NCI-H2171 (cell line): ENCODE results near the gene NCKAP5.
"Not testable (repeated sequence)": the region's sequence is repeated elsewhere in the genome, so short reads cannot be mapped to it uniquely, and the experiment has no call there.

ENCODE experiments used
- DNase-seq: peaks from one replicate; lab custom pipeline; 2025; lab: John Stamatoyannopoulos, UW

The NCKAP5 gene

DNA sequence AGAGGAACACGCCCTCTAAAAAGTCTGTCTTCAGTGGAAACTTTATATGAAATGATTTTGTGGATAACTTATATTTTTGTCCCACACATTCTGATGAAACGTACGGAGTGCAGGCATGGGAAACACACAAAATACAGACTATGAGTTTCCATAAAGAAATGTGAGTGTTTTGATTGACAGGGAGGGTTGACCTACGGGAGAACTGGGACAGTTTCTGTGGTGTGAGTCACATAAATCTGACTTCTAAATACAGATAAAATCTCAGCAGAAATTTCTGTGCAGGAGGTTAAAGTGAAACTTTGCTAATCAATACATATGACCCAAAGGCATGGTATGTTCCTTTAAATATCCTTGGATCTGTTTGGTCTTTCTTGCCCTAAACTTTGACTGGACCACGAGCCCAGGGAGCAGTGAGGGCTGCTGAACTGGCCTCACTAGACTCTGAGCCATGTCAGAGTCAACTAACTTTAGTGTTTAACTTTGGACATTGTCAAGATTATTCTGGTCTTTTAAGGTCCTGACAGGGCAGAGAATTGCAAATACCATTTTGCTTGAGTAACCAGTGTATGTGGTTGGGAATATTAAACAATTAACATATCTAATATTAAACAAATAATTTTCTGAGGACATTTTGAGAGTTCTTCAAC is 691.4 kb downstream of the NCKAP5 start:
- DNase-seq: no peak

GRCh38 chr2:132875193-132875592 is 693.1 kb downstream of the NCKAP5 start:
- no peak for DNase-seq

GRCh38 chr2:132873738-132874137 is 694.5 kb downstream of the NCKAP5 start:
- no peak for DNase-seq

DNA sequence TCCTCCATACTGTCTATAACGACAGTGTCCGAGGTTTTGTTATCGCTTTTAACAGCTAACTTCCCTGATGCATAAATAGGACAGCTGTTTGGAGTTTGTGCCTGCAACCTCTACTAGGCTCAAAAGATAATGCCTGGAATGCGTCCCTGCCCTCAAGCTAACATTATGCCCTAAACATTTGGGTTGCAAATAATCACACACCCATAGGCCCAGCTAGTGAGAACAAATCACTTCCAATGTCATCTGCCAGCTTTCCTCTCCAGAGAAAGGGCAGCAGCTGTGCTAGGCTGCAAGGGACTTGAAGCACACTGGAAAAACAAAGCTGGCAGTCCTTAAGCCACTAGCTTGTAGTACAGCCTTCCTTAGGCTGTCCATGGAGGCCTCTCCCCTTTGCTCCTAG is 696.4 kb downstream of the NCKAP5 start:
- no peak for DNase-seq

GRCh38 chr2:132863961-132864360 is 704.3 kb downstream of the NCKAP5 start:
- no peak for DNase-seq

GRCh38 chr2:132860220-132860619 is 708.0 kb downstream of the NCKAP5 start:
- DNase-seq: no peak

DNA sequence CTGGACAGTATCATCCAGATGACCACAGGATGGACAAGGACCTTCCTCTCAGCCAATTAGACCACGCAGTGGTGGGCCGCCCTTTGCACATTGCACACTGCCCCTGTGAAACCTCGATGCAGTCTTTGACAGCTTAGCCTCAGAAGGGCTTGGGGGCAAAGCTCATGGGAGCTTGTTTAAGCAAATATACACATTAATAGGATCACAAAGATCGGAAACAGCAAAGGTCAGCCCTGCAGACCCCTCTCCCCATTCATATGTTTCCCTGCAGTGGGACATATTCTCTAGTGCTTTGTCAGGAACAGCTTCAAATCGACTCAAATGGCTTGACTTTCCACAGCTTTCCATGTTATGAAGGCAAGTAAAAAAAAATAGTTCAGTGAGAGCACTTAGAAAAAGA is 708.7 kb downstream of the NCKAP5 start:
- no peak for DNase-seq

- DNase-seq: no peak
These were observed 710.9 kb downstream of the NCKAP5 start for GRCh38 chr2:132857319-132857718.

- no peak for DNase-seq
These were observed 717.6 kb downstream of the NCKAP5 start for GRCh38 chr2:132850688-132851087.

GRCh38 chr2:132849118-132849517 is 719.1 kb downstream of the NCKAP5 start:
- DNase-seq: no peak

DNA sequence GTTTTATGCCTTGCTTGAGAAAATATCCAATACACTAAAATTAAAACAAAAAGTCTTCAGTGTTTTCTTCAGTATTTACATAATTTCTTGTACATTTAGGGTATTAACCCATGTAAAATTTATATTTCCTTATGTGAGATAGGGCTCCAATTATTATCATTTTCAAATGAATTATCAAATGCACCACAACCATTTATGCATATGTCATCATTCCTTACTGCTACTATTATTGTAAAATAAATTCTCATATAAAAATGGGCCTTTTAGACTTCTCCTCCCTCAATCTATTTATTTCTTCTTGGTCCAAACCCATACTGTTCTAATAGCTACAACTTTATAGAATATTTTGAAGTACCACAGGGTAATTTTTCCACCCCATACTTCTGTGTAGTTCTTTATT is 722.9 kb downstream of the NCKAP5 start:
- no peak for DNase-seq

DNA sequence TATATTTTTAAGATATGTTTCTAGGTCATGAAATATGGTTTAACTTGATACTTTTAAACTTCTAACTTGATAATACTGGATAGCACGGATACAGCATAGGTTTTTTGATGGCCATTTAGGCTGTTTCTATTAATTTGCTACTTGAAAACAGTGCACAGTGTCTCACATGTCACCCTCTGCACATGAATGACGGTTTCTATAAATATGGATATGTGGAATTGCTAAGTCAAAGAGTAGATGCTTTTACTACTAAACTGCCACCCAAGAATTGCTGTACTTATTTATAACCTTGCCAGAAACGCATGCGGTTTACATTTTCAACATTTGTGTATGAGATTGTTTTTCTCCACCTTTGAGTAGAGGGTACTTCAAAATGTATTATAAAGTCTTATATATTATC is 723.7 kb downstream of the NCKAP5 start:
- DNase-seq: no peak

- no peak for DNase-seq
These were observed 730.5 kb downstream of the NCKAP5 start for GRCh38 chr2:132837769-132838168.

DNA sequence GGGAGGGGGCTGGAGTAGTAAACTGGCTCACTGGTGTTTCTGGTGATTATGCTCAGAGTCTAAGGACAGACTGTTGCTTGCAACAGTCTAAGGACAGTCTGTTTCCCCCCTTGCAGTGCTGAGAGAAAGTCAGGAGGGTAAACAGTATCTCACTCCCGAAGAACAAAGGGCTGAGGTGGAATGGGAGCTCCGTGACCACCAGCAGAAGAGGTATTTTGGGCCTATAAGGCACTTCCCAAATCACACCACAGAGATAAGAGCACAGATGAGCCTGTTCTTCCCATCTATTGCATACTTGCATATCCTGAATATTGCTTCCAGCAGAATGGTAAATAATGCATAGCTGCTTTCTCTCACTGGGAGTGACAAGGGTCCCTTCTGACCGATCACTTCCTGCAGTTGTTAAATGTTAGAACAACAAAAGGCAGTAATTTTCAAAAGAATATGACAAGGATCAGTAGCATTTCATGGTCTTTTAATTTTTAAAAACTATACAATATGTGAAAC is 737.9 kb downstream of the NCKAP5 start:
- DNase-seq: no peak

DNA sequence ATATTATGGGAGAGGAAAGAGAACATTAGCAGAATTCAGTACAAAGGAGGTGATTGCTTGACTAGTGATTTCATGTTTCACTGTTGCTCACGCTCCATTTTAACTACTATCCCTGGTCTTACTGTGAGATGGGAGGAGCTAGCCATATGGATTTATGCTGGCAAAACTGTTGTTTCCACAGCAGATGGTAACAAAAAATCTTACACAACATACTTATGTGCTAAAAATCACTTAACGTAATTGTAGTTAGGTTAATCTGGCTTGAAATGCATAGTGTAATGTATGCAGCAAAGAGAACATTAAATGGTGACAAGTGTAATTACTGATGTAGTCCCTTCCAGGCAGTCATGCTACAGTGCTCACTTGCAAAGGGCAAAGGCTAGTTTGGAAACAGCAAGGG is 742.7 kb downstream of the NCKAP5 start:
- no peak for DNase-seq

- no peak for DNase-seq
These were observed 743.5 kb downstream of the NCKAP5 start for GRCh38 chr2:132824716-132825115.

DNA sequence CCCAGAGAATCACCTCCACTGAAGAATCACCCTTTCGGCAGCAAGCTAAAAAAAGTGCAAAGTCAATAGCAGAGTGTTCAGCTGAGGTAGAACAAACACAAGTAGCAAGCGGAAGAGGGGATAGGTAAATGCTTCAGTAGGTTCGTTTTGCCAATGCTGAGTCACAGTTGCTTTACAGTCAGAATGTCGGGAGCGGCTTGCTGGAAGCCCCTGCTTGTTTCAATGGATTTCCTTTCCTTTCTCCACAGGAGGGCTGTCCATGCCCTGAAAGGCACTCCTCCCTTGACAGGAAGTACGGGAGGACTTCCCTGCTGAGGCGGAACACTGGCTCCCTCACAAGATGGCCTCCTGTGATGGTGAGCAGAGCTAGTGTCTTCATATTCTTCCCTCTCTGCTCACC is 752.0 kb downstream of the NCKAP5 start:
- DNase-seq: no peak

DNA sequence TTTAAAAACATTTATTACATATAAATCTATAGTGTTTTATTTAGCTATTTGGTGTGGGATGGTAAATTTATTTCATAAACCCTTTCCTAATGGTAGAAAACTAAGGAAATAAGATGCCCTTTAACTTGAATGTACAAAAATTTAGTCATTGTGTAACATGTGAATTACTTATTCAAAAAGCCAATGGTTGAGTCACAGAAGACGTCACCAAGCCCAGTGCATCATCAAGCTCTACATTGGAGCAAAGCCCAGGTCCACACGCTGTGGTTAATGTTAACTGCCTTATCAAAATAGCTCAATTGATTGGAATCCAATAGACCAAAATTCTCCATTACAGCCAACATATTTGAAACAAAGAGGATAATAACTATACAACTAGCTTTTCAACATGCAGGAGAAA is 752.7 kb downstream of the NCKAP5 start:
- no peak for DNase-seq

GRCh38 chr2:132814651-132815050 is 753.6 kb downstream of the NCKAP5 start:
- no peak for DNase-seq

GRCh38 chr2:132813422-132813821 is 754.8 kb downstream of the NCKAP5 start:
- no peak for DNase-seq

GRCh38 chr2:132811148-132811915 is 756.9 kb downstream of the NCKAP5 start:
- DNase-seq: no peak

DNA sequence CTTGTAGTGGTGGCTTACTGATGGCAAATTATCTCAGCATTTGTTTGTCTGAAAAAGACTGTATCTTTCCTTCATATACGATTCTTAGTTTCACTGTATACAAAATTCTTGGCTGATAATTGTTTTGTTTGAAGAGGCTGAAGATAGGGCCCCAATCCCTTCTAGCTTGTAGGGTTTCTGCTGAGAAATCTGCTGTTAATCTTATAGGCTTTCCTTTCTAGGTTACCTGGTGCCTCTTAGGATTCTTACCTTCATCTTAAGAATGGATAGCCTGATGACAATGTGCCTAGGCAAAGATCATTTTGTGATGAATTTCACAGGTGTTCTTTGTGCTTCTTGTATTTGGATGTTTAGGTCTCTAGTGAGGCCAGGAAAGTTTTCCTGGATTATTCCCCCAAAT is 758.3 kb downstream of the NCKAP5 start:
- not testable (repeated sequence) for DNase-seq

- DNase-seq: no peak
These were observed 764.2 kb downstream of the NCKAP5 start for GRCh38 chr2:132804051-132804450.

DNA sequence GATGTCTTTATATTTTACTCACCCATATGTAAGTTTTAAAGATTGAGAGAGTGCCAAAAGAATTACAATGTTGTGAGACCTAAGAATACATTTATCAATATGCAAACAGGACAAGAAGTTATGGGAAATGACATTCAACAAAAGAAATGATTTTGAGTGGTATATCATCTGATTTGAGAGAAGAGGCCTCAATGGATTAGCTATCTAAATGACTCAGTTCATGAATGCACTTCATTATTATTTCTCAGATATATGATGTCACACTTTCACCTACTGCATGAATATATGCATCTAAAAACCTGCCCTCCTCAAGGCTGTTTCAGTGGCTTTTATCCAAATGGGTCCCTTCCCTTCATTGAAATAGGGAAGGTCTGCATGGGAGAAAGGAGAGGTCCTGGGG is 769.9 kb downstream of the NCKAP5 start:
- DNase-seq: no peak
